ENCODE data around the gene CSHL1. TPM values are rescaled to one million over a fixed set of nuclear protein-coding genes. Genes with fewer than 3 reads are reported as not detected.
"Not testable (repeated sequence)": the region's sequence is repeated elsewhere in the genome, so short reads cannot be mapped to it uniquely, and the experiment has no call there.

The CSHL1 gene
- total and polyA plus RNA-seq, 9 of the 15 experiments (the other 6 are each of a cell fraction or from before 2014, with no cell fraction given) = not detected

GRCh38 chr17:63881337-63881736 is 29.7 kb downstream of the CSHL1 start:
- Histone ChIP-seq H3K27me3 (ENCODE audit: control insufficient read depth in 2 of 2, insufficient read depth in 2 of 2, low read length in 2 of 2) (peaks cover 5 to 44% of the 10 kb centered on the region in 2 experiments; a peak in 3 of 5 replicates), H3K4me2 (ENCODE audit: insufficient read depth, low read length) (peak overlapping the region; percentile 11; the same call in 1 of the 2 replicates)
- ATAC-seq (peak; percentile 57), DNase-seq (ENCODE audit: extremely low read depth in 1 of 4, low spot score in 3 of 4) (peak in 2 of 4 experiments; percentile 14 to 21)
- H3K36me3 ChIP-seq (ENCODE audit: control insufficient read depth, insufficient read depth, low read length); H4K20me1 ChIP-seq (replicated peaks; ENCODE audit: control insufficient read depth, insufficient read depth, low read length); H3K4me3 ChIP-seq; BruUV-seq (replicated peaks); in situ Hi-C loops (cut with MboI); H2AFZ ChIP-seq (ENCODE audit: low read depth, low read length); H3K9me3 ChIP-seq (replicated peaks; ENCODE audit: control insufficient read depth, insufficient read depth, low read depth, low read length); CTCF ChIA-PET (ENCODE audit: low intra/inter-chr PET ratio); H3K4me1 ChIP-seq (replicated peaks in 1 of 2; ENCODE audit: control insufficient read depth in 2 of 2, insufficient read depth in 2 of 2, low read length in 2 of 2); intact Hi-C loops (cut with micrococcal nuclease); H3K27ac ChIP-seq (ENCODE audit: extremely low read depth, low read depth, low read length); H3K9me1 ChIP-seq (ENCODE audit: control insufficient read depth, insufficient read depth, low read length); H3K9ac ChIP-seq (ENCODE audit: insufficient read depth in 1 of 2, low read depth in 2 of 2, low read length in 2 of 2); FAIRE-seq; H3K79me2 ChIP-seq (ENCODE audit: control insufficient read depth, insufficient read depth, low read length): not testable (repeated sequence)
- WGBS (ENCODE audit: insufficient coverage, low coverage, missing lambda C conversion rate) = 12% methylated on average over 11 of the region's 11 CpGs
- POLR2A ChIA-PET = interaction anchor here (0.6 to 1.5 kb wide), 6 partner anchors 11 to 264 kb away, joined by 3 to 5 read pairs (median 3); no protein-coding TSS in a partner anchor
- TF ChIP-seq, protein P1, sequence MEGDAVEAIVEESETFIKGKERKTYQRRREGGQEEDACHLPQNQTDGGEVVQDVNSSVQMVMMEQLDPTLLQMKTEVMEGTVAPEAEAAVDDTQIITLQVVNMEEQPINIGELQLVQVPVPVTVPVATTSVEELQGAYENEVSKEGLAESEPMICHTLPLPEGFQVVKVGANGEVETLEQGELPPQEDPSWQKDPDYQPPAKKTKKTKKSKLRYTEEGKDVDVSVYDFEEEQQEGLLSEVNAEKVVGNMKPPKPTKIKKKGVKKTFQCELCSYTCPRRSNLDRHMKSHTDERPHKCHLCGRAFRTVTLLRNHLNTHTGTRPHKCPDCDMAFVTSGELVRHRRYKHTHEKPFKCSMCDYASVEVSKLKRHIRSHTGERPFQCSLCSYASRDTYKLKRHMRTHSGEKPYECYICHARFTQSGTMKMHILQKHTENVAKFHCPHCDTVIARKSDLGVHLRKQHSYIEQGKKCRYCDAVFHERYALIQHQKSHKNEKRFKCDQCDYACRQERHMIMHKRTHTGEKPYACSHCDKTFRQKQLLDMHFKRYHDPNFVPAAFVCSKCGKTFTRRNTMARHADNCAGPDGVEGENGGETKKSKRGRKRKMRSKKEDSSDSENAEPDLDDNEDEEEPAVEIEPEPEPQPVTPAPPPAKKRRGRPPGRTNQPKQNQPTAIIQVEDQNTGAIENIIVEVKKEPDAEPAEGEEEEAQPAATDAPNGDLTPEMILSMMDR (IDR thresholded peaks at IDR 0.05 in 2 of 3, conservative IDR thresholded peaks at IDR 0.05 in 1 of 3; ENCODE audit: insufficient read depth in 2 of 3, low read depth in 1 of 3, low read length in 3 of 3) = peak; percentile 27 to 39 (median 31); a peak in 3 of 6 replicates

- no peak overlapping the region for H3K4me2 ChIP-seq (ENCODE audit: insufficient read depth, low read length)
- no peak overlapping the region for H3K9ac ChIP-seq (ENCODE audit: insufficient read depth in 1 of 2, low read depth in 2 of 2, low read length in 2 of 2)
- ChIA-PET POLR2A (interaction anchor here (0.8 to 1.5 kb wide), 4 partner anchors 18 to 265 kb away, joined by 3 to 5 read pairs (median 4); no protein-coding TSS in a partner anchor), CTCF (ENCODE audit: low intra/inter-chr PET ratio) (no interaction called here)
- no peak overlapping the region for H3K4me3 ChIP-seq
- no peaks in the 10 kb centered on the region for H3K9me1 ChIP-seq (ENCODE audit: control insufficient read depth, insufficient read depth, low read length)
- no peaks in the 10 kb centered on the region for H4K20me1 ChIP-seq (replicated peaks; ENCODE audit: control insufficient read depth, insufficient read depth, low read length)
- peaks cover 0 to 3% of the 10 kb centered on the region in 2 experiments; a peak in 2 of 5 replicates for H3K4me1 ChIP-seq (replicated peaks in 1 of 2; ENCODE audit: control insufficient read depth in 2 of 2, insufficient read depth in 2 of 2, low read length in 2 of 2)
- in situ Hi-C loops (cut with MboI) = no loop called here
- FAIRE-seq = no peak
- H2AFZ ChIP-seq (ENCODE audit: low read depth, low read length) = no peak overlapping the region
- intact Hi-C loops (cut with micrococcal nuclease) = no loop called here
- H3K9me3 ChIP-seq (replicated peaks; ENCODE audit: control insufficient read depth, insufficient read depth, low read depth, low read length) = no peaks in the 10 kb centered on the region
- peaks cover 5 to 46% of the 10 kb centered on the region in 2 experiments; a peak in 3 of 5 replicates for H3K27me3 ChIP-seq (ENCODE audit: control insufficient read depth in 2 of 2, insufficient read depth in 2 of 2, low read length in 2 of 2)
- BruUV-seq (replicated peaks) = no TSS peak
- no peaks in the 10 kb centered on the region for H3K36me3 ChIP-seq (ENCODE audit: control insufficient read depth, insufficient read depth, low read length)
- ATAC-seq = no peak
- 34% methylated on average over 12 of the region's 12 CpGs for WGBS (ENCODE audit: insufficient coverage, low coverage, missing lambda C conversion rate)
- H3K27ac ChIP-seq (ENCODE audit: extremely low read depth, low read depth, low read length) = no peak overlapping the region
- no peaks in the 10 kb centered on the region for H3K79me2 ChIP-seq (ENCODE audit: control insufficient read depth, insufficient read depth, low read length)
- DNase-seq (ENCODE audit: extremely low read depth in 1 of 4, low spot score in 3 of 4) = no peak
- TF ChIP-seq, protein P2, sequence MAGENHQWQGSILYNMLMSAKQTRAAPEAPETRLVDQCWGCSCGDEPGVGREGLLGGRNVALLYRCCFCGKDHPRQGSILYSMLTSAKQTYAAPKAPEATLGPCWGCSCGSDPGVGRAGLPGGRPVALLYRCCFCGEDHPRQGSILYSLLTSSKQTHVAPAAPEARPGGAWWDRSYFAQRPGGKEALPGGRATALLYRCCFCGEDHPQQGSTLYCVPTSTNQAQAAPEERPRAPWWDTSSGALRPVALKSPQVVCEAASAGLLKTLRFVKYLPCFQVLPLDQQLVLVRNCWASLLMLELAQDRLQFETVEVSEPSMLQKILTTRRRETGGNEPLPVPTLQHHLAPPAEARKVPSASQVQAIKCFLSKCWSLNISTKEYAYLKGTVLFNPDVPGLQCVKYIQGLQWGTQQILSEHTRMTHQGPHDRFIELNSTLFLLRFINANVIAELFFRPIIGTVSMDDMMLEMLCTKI (IDR thresholded peaks at IDR 0.05; ENCODE audit: partially characterized antibody) = no peak
- TF ChIP-seq RAD51 (IDR thresholded peaks at IDR 0.05; ENCODE audit: borderline replicate concordance, low read depth) (no peak), TRIM28 (IDR thresholded peaks at IDR 0.05) (no peak), LEF1 (IDR thresholded peaks at IDR 0.05) (no peak), TAL1 (IDR thresholded peaks at IDR 0.05) (no peak), BACH1 (tag; IDR thresholded peaks at IDR 0.05) (no peak)
- TF ChIP-seq, protein P3, sequence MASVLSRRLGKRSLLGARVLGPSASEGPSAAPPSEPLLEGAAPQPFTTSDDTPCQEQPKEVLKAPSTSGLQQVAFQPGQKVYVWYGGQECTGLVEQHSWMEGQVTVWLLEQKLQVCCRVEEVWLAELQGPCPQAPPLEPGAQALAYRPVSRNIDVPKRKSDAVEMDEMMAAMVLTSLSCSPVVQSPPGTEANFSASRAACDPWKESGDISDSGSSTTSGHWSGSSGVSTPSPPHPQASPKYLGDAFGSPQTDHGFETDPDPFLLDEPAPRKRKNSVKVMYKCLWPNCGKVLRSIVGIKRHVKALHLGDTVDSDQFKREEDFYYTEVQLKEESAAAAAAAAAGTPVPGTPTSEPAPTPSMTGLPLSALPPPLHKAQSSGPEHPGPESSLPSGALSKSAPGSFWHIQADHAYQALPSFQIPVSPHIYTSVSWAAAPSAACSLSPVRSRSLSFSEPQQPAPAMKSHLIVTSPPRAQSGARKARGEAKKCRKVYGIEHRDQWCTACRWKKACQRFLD (CRISPR knock-in tag; IDR thresholded peaks at IDR 0.05) = no peak
- TF ChIP-seq, protein P4, sequence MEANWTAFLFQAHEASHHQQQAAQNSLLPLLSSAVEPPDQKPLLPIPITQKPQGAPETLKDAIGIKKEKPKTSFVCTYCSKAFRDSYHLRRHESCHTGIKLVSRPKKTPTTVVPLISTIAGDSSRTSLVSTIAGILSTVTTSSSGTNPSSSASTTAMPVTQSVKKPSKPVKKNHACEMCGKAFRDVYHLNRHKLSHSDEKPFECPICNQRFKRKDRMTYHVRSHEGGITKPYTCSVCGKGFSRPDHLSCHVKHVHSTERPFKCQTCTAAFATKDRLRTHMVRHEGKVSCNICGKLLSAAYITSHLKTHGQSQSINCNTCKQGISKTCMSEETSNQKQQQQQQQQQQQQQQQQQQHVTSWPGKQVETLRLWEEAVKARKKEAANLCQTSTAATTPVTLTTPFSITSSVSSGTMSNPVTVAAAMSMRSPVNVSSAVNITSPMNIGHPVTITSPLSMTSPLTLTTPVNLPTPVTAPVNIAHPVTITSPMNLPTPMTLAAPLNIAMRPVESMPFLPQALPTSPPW (CRISPR knock-in tag; IDR thresholded peaks at IDR 0.05) = no peak
These were observed 30.4 kb downstream of the CSHL1 start for GRCh38 chr17:63880706-63881105.

Measured in K562 (cell line).